Naive thymus-derived CD4-positive, alpha-beta T cell (primary cell): ENCODE results near the gene TMEM120B. TPM values are rescaled to one million over a fixed set of nuclear protein-coding genes. Genes with fewer than 3 reads are reported as not detected.
A peak's percentile ranks its signal among the peaks of the same experiment; 100 is the strongest.

ENCODE experiments used
- ATAC-seq: fragments of 150-1000 bp; cut with Tn5 transposase; 2 replicates; pipeline ENCODE4 v1.10.0; 2021; ENCODE audit warnings: mild to moderate bottlenecking, moderate library complexity
- CTCF ChIA-PET: fragments of 350-600 bp; sonication (Branson Sonifier 250); formaldehyde crosslinking; loops from one replicate; lab custom pipeline; 2021; ENCODE audit warnings: antibody characterized with exemption; lab: Charles Lee
- POLR2A ChIA-PET: fragments of 350-600 bp; sonication (Branson Sonifier 250); formaldehyde crosslinking; loops from one replicate; lab custom pipeline; 2021; ENCODE audit warnings: antibody characterized with exemption, inconsistent platforms; lab: Charles Lee
- DNase-seq, 9 donors: peaks; one replicate each; pipeline versions ENCODE4 v3.0.0 to v3.0.0-alpha.2; 2020 to 2022; ENCODE audit warnings: mixed read lengths in 1 of 9
- H3K27ac ChIP-seq: one replicate; pipeline ENCODE4 v1.7.0; 2013; ENCODE audit warnings: mild to moderate bottlenecking, low read depth, low read length, moderate library complexity
- H3K27me3 ChIP-seq, 2 donors: one replicate each; pipeline ENCODE4 v1.7.0; 2013; ENCODE audit warnings: low read length in 2 of 2, mild to moderate bottlenecking in 2 of 2, moderate library complexity in 2 of 2; ENCODE audit not compliant: control insufficient read depth in 2 of 2, insufficient read depth in 2 of 2
- H3K36me3 ChIP-seq, 3 experiments: 1 replicate in 2 of 3; 2 replicates in 1 of 3; pipeline ENCODE4 v1.7.0; 2013; ENCODE audit warnings: low read length in 3 of 3, mild to moderate bottlenecking in 3 of 3, moderate library complexity in 1 of 3; ENCODE audit not compliant: insufficient read depth in 3 of 3, control insufficient read depth in 2 of 3
- H3K4me1 ChIP-seq, 2 donors: one replicate each; pipeline ENCODE4 v1.7.0; 2013; ENCODE audit warnings: low read length in 2 of 2, mild to moderate bottlenecking in 2 of 2, moderate library complexity in 1 of 2; ENCODE audit not compliant: control insufficient read depth in 2 of 2, insufficient read depth in 2 of 2
- H3K4me3 ChIP-seq: 2 replicates; pipeline ENCODE4 v1.7.0; 2013; ENCODE audit warnings: mild to moderate bottlenecking, low read length
- H3K9me3 ChIP-seq, 3 experiments: 1 replicate in 2 of 3; 2 replicates in 1 of 3; pipeline ENCODE4 v1.7.0; 2013; ENCODE audit warnings: low read length in 3 of 3; ENCODE audit not compliant: control insufficient read depth in 2 of 3
- H3K27ac Mint-ChIP-seq, 9 donors: one replicate each; pipeline ENCODE4 v1.8.0; 2020 to 2022; ENCODE audit warnings: mixed read lengths in 9 of 9, mild to moderate bottlenecking in 8 of 9, moderate library complexity in 5 of 9, inconsistent platforms in 2 of 9
- H3K27me3 Mint-ChIP-seq, 5 donors: one replicate each; pipeline ENCODE4 v1.8.0; 2021 to 2022; ENCODE audit warnings: mixed read lengths in 5 of 5, mild to moderate bottlenecking in 1 of 5
- H3K36me3 Mint-ChIP-seq, 5 donors: one replicate each; pipeline ENCODE4 v1.8.0; 2020 to 2022; ENCODE audit warnings: mixed read lengths in 5 of 5, mild to moderate bottlenecking in 3 of 5, inconsistent platforms in 1 of 5
- H3K4me1 Mint-ChIP-seq, 7 donors: one replicate each; pipeline ENCODE4 v1.8.0; 2020 to 2022; ENCODE audit warnings: mixed read lengths in 7 of 7, mild to moderate bottlenecking in 3 of 7, inconsistent platforms in 1 of 7
- H3K4me3 Mint-ChIP-seq, 10 donors: one replicate each; pipeline ENCODE4 v1.8.0; 2020 to 2022; ENCODE audit warnings: mild to moderate bottlenecking in 10 of 10, mixed read lengths in 10 of 10, moderate library complexity in 6 of 10, inconsistent platforms in 2 of 10
- H3K9me3 Mint-ChIP-seq, 11 donors: one replicate each; pipeline ENCODE4 v1.8.0; 2020 to 2022; ENCODE audit warnings: mixed read lengths in 11 of 11, mild to moderate bottlenecking in 4 of 11, inconsistent platforms in 1 of 11, moderate library complexity in 1 of 11
- intact Hi-C, 2 donors: fragments of 100-400 bp; cut with micrococcal nuclease; formaldehyde crosslinking; loops; one replicate each; pipeline ENCODE4 v1.15.1; 2023
- polyA plus RNA-seq, 2 donors: library from polyadenylated mRNA; unstranded; fragments of 300-500 nt; fragmentation: Illumina TruSeq; gene quantifications; one replicate each; pipeline ENCODE4 v1.2.3, GENCODE V29; 2021
- total RNA-seq, 6 experiments: library from RNA in 5 of 6; stranded (reverse) in 5 of 6; gene quantifications; 1 replicate in 5 of 6; 2 replicates in 1 of 6; pipeline ENCODE4 v1.2.3 and lab custom pipeline; 2021 to 2026

TMEM120B gene
- total and polyA plus RNA-seq, 7 experiments from 2014 or later: 1.3 to 14.3 (median 8.9) TPM

DNA sequence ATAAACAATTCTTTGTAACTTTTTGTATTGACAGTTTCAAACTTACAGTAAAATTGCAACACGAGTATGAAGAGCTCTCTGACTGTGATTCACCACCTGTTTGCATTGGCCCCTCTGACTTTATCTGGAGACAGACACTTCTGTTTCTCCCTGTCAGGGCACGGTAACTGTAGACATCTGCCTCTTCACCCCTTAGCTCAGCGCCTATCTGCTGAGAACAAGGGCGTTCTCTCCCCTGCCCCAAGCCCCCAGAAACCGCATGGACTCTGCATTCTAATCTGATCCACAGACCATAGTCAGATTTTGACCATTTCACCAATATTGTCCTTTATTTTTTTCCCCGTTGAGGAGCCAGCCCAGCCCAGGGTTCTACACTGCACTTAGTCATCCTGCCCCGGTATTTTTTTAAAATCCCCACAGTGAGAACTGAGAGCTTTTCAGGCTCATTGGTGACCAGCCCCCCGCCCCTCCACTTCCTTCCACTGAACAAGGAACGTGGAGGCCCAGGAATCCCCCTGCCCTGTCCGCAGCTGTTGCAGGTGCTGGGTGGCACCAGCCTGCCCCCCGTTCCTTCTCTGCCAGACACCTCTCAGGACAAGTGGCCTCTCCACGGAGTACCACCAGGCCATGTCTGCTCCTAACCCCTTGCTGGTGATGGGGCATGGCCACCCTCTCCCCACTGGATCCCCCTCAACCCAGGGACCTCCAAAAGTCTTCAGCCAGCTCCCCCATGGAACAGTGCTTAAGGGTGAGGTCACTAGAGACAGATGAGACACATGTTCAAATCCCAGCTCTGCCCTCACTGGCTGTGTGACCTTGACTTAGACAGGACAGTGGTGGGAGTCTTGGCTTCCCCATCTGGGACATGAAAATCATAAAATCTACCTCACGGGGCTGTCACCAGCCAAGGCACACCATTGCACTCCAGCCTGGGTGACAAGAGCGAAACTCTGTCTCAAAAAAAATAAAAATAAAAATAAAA is 69.7 kb downstream of the TMEM120B start:
- intact Hi-C loops: loop anchor here (1.0 kb wide), 1 partner anchor 8 kb away; no protein-coding TSS in a partner anchor
- H3K9me3 ChIP-seq: no peaks in the 10 kb centered on the region
- H3K4me1 ChIP-seq: peaks cover 47 to 60% of the 10 kb centered on the region in 2 donors
- H3K27me3 ChIP-seq: no peaks in the 10 kb centered on the region
- H3K27ac ChIP-seq: peak overlapping the region; percentile 64
- peaks cover 0 to 40% (median 8%) of the 10 kb centered on the region in 3 experiments for H3K36me3 ChIP-seq
- ChIA-PET POLR2A (interaction anchor here (0.8 to 33.4 kb wide), 6 partner anchors 18 to 203 kb away, joined by 3 to 1941 read pairs (median 3); partner anchors contain the start of genes RHOF, SETD1B and TMEM120B), CTCF (interaction anchor here (0.5 to 16.9 kb wide), 11 partner anchors 10 to 551 kb away, joined by 3 to 325 read pairs (median 4); partner anchors contain the start of gene RHOF)
- Mint-ChIP-seq H3K36me3 (peaks cover 0 to 31% (median 18%) of the 10 kb centered on the region in 5 donors), H3K27me3 (no peaks in the 10 kb centered on the region), H3K27ac (peak overlapping the region; percentile 88 to 96 (median 94)), H3K4me3 (peak overlapping the region; percentile 77 to 94 (median 82)), H3K4me1 (peaks cover 43 to 70% (median 53%) of the 10 kb centered on the region in 7 donors), H3K9me3 (no peaks in the 10 kb centered on the region)
- ATAC-seq: peak; percentile 54
- H3K4me3 ChIP-seq: peak overlapping the region; percentile 29
- DNase-seq: peak in 2 of 9 donors; percentile 62 to 64

DNA sequence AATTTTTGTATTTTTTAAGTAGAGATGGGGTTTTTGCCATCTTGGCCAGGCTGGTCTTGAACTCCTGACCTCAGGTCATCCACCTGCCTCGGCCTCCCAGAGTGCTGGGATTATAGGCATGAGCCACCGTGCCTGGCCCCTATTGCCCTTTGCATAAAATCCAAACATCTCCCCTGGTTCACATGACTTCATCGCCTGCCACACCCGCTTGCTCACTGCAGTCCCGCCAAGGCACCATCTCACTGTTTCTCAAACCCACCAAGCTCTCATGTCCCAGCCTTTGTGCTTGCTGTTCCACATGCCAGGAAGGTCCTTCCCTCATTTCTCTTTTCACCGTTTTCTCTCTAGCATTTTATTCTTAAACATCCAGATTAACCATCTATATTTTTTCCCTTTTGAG is 71.2 kb downstream of the TMEM120B start:
- no peaks in the 10 kb centered on the region for H3K9me3 Mint-ChIP-seq
- Histone ChIP-seq H3K27ac (peak overlapping the region; percentile 63), H3K36me3 (peaks cover 0 to 34% (median 8%) of the 10 kb centered on the region in 3 experiments), H3K4me1 (peaks cover 62 to 75% of the 10 kb centered on the region in 2 donors), H3K4me3 (no peak overlapping the region), H3K27me3 (no peaks in the 10 kb centered on the region), H3K9me3 (no peaks in the 10 kb centered on the region)
- peaks cover 50 to 85% (median 65%) of the 10 kb centered on the region in 7 donors for H3K4me1 Mint-ChIP-seq
- peaks cover 0 to 37% (median 18%) of the 10 kb centered on the region in 5 donors for H3K36me3 Mint-ChIP-seq
- no peak for DNase-seq
- no peak for ATAC-seq
- peak overlapping the region; percentile 86 to 97 (median 93) for H3K27ac Mint-ChIP-seq
- CTCF ChIA-PET: interaction anchor here (0.7 to 16.9 kb wide), 2 partner anchors 10 to 478 kb away, joined by 3 to 325 read pairs; partner anchors contain the start of gene RHOF
- no peaks in the 10 kb centered on the region for H3K27me3 Mint-ChIP-seq
- intact Hi-C loops: no loop called here
- peak overlapping the region; percentile 34 to 94 (median 76) for H3K4me3 Mint-ChIP-seq
- POLR2A ChIA-PET: interaction anchor here (33.4 kb wide), 1 partner anchor 16 kb away, joined by 1941 read pairs; the partner anchor contains the start of genes RHOF and SETD1B

DNA sequence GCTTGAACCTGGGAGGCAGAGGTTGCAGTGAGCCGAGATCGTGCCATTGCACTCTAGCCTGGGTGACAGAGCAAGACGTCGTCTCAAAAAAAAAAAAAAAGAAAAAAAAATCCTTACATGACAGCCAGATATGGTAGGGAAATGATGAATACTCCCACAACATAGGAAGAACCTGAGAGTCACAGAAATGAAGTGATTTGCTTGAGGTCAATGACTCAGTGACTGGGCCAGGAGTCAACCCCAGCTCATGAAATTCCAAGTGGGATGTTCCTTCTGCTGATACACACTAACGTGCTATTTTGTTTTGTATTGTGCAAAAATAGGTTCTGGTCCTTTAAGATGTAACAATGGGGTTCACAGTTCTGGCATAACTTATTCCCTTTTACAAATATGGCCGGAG is 71.9 kb downstream of the TMEM120B start:
- DNase-seq (peak in 1 of 9 donors; percentile 41), ATAC-seq (no peak)
- Histone ChIP-seq H3K36me3 (peaks cover 0 to 27% (median 4%) of the 10 kb centered on the region in 3 experiments), H3K27ac (peak overlapping the region; percentile 63), H3K4me1 (peaks cover 69 to 82% of the 10 kb centered on the region in 2 donors), H3K4me3 (peak overlapping the region; percentile 43), H3K9me3 (no peaks in the 10 kb centered on the region), H3K27me3 (no peaks in the 10 kb centered on the region)
- Mint-ChIP-seq H3K4me3 (peak overlapping the region; percentile 67 to 94 (median 76)), H3K9me3 (no peaks in the 10 kb centered on the region), H3K36me3 (peaks cover 0 to 40% (median 17%) of the 10 kb centered on the region in 5 donors), H3K4me1 (peaks cover 50 to 85% (median 69%) of the 10 kb centered on the region in 7 donors), H3K27me3 (no peaks in the 10 kb centered on the region), H3K27ac (peak overlapping the region; percentile 86 to 97 (median 92))
- CTCF ChIA-PET: interaction anchor here (0.7 to 16.9 kb wide), 3 partner anchors 8 to 479 kb away, joined by 3 to 325 read pairs (median 16); partner anchors contain the start of gene RHOF
- POLR2A ChIA-PET: interaction anchor here (0.6 to 33.4 kb wide), 5 partner anchors 8 to 117 kb away, joined by 3 to 1941 read pairs (median 3); partner anchors contain the start of genes RHOF and SETD1B
- intact Hi-C loops: no loop called here

DNA sequence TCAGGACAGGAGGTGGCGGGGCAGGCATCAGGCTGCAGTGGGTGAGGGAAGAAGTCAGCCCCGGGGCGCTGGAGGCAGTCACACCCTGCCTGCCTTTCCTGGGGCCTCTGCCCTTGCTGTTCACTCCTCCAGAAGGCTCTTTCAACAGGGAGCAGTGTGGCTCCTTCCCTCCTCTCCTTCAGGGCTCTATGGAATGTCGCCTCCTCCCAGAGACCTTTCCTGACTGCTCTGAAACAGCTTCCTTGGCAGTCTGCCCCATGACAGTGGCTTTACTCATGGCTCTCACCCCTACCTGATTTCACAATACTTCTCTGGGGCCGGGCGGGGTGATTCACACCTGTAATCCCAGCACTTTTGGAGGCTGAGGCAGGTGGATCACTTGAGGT is 73.9 kb downstream of the TMEM120B start:
- Mint-ChIP-seq H3K36me3 (peaks cover 0 to 55% (median 15%) of the 10 kb centered on the region in 5 donors), H3K4me3 (peak overlapping the region; percentile 80 to 99 (median 90)), H3K9me3 (peaks cover 0 to 5% (median 0%) of the 10 kb centered on the region in 11 donors), H3K27ac (peak overlapping the region; percentile 95 to 100 (median 100)), H3K4me1 (peaks cover 63 to 96% (median 88%) of the 10 kb centered on the region in 7 donors), H3K27me3 (no peaks in the 10 kb centered on the region)
- intact Hi-C loops: no loop called here
- no peaks in the 10 kb centered on the region for H3K9me3 ChIP-seq
- DNase-seq (peak in 5 of 9 donors; percentile 41 to 63 (median 47)), ATAC-seq (peak; percentile 15)
- peak overlapping the region; percentile 96 for H3K27ac ChIP-seq
- peaks cover 0 to 7% (median 0%) of the 10 kb centered on the region in 3 experiments for H3K36me3 ChIP-seq
- POLR2A ChIA-PET: interaction anchor here (0.9 to 33.4 kb wide), 6 partner anchors 1 to 1585 kb away, joined by 3 to 1941 read pairs (median 4); partner anchors contain the start of genes RHOF, RPLP0 and SETD1B
- H3K4me1 ChIP-seq: peaks cover 81 to 89% of the 10 kb centered on the region in 2 donors
- peak overlapping the region; percentile 38 for H3K4me3 ChIP-seq
- CTCF ChIA-PET: interaction anchor here (0.9 to 16.9 kb wide), 4 partner anchors 7 to 24 kb away, joined by 3 to 325 read pairs (median 18); partner anchors contain the start of gene RHOF
- H3K27me3 ChIP-seq: no peaks in the 10 kb centered on the region

DNA sequence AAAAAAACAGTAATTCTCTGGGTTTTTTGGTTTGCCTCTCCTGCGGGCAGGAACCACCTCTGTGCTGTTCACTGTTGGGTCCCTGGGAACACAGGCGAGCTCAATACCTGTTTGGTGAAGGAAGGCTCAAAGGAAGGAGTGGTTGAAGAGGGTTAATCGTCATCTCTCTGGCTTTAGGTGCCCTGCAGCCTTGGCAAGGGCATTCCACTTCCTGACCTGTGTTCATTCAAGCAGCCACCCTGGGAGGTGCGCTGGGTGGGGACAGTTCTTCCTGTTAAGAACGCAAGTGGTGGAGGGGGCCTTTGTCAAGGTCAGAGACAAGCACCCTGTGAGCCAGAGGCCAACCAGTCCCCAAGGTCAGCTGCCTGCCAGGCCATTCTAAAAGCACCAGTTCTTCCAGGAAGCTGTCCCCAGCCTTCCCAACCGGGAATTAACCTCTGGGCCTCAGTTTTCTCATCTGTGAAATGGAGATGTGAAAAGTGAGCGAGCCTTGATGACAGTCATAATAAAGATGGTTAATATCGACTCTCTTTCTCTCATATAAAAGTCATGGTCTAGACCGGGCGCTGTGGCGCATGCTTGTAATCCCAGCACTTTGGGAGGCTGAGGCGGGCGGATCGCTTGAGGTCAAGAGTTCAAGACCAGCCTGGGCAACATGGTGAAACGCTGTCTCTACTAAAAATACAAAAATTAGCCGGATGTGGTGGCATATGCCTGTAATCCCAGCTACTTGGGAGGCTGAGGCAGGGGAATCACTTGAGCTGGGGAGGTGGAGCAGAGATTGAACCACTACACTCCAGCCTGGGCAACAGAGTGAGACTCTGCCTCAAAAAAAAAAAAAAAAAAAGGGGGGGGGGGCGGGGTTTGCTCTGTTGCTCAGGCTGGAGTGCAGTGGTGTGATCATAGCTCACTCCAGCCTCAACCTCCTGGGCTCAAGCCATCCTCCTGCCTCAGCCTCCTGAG is 74.8 kb downstream of the TMEM120B start:
- Histone ChIP-seq H3K9me3 (no peaks in the 10 kb centered on the region), H3K36me3 (peaks cover 0 to 5% (median 0%) of the 10 kb centered on the region in 3 experiments), H3K4me3 (peak overlapping the region; percentile 63), H3K4me1 (peaks cover 74 to 83% of the 10 kb centered on the region in 2 donors), H3K27ac (peak overlapping the region; percentile 96), H3K27me3 (no peaks in the 10 kb centered on the region)
- H3K27ac Mint-ChIP-seq: peak overlapping the region; percentile 95 to 100 (median 100)
- peaks cover 0 to 5% (median 0%) of the 10 kb centered on the region in 11 donors for H3K9me3 Mint-ChIP-seq
- H3K4me1 Mint-ChIP-seq: peaks cover 59 to 91% (median 85%) of the 10 kb centered on the region in 7 donors
- intact Hi-C loops: no loop called here
- peak in 5 of 9 donors; percentile 56 to 62 (median 58) for DNase-seq
- ATAC-seq: no peak
- ChIA-PET POLR2A (interaction anchor here (0.6 to 33.4 kb wide), 11 partner anchors 0 to 1673 kb away, joined by 3 to 1941 read pairs (median 3); partner anchors contain the start of genes RHOF, RPLP0 and SETD1B), CTCF (interaction anchor here (0.7 to 16.9 kb wide), 8 partner anchors 7 to 131 kb away, joined by 3 to 325 read pairs (median 6); partner anchors contain the start of genes CFAP251, PSMD9 and RHOF)
- peaks cover 0 to 57% (median 15%) of the 10 kb centered on the region in 5 donors for H3K36me3 Mint-ChIP-seq
- H3K4me3 Mint-ChIP-seq: peak overlapping the region; percentile 89 to 99 (median 96)
- no peaks in the 10 kb centered on the region for H3K27me3 Mint-ChIP-seq
